ENCODE results near the gene IL21R.
A peak's percentile ranks its signal among the peaks of the same experiment; 100 is the strongest.

The IL21R gene

DNA sequence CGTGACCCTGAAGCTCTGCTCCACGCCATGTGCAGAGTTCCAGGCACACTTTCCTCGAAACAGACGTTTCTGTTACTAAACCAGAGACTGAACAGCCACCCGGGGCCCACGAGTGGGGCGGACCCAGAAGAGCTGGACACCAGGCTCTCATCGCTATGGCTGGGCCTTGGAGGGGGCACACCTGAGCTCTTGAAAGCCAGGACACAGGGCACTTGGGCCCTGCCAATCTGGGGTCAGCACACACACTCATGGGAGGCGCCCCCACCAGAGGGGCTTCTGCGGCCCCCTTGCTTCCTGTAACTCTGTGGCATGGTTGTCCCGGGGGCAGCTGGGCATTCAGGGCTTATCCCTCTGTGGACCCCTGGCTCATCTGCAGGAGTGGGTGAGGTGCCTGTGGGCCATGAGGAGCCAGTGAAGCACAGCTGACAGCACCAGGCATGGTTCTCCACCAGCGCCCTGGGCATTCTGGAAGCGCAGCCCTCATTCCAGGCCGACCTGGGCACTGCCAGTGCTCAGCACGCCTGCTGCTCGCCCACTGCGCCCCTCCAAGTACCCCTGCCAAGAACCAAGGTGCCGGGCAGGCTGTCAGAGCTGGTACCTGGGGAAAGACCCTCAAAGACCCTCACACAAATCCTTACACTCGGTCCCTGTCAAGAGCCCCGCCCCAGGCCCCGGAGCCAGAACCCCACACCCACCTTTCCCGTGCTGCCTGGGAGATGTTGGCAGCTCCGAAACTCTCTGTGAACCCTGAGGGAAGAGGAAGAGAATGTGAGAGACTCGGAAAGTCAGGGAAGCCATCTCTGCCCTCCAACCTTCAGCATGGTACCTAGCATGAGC, 61.1 kb downstream of the IL21R start:
- no peak for DNase-seq (ENCODE audit: low read depth)

DNA sequence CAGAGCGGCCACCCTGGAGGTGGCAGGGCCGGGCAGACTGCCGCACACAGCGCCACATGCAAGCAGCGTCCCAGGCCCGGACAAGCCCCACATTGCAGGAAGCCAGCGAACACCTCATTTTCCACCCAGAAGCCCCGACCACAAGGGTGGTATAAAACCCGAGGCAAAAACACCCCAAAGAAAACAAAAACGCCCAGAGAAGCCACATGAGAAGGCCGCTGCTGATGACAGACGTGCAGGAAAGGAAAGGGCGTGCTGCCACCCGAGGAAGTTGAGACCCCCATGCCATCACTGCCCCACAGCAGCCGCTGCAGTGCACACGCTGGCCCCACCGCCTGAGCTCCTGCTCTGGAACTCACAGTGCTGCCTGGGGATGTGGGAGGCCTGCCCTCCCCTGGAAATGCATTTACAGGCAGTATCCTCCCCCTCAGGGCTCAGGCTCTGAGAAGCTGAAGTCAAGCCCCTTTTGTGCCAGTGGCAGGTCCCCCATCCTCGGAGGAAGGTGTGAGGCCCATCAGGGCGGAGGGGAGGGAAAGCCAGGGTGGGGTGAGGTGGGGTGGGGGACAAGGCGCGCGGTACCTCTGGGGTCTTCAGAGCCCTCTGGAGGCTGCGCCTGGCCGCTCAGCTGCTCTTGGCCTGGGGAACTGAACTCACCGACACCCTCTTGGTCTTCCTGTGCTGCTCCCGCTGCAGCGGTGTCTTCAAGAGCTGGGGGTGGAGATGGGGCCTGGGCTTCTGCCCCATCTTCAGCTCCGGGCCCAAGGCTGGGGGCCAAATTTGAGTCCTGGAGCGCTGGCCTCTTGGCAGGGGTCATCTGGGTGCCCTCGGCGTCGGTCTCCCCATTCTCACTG, 62.0 kb downstream of the IL21R start:
- peak; percentile 46 for DNase-seq (ENCODE audit: low read depth)

DNA sequence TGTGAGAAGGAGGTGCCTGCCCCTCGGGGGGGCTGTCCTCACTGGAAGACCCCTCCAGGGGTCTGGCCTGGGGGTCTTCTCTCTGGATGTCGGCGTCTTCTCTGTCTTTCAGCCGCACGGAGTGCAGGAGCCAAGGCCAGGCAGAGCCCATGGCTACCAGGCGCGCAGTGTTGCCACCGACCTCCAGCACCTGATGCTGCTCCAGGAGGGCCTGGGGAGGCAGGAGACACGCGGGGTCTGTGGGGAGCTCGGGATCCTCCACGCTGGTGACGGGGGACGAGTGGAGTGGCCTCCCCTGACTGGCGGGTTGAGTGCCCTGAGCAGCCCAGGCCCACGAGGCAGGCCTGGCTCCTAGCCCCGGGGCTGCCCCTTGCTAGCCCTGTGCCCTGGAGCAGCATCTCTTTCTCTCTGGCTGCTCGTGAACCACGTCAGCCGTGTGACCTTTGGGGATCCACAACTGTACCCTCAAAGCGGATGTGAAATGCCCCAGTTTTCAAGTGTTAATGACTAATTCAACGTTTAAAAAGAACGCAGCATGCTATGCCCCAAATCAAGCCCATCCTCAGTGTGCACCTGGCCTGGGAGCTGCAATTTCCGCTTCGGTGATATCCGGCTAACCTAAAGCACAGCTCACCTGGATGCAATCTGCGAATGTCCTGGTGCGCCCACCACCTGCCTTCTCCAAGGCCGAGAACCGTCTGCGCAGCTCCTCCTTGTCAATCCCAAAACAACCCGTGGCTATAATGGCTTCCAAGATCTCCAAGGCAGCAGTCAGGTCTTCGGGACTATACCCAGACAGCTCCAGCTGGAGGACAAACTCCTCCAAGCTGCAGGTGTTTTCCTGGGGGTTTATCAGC, 62.9 kb downstream of the IL21R start:
- DNase-seq (ENCODE audit: low read depth), result no peak

DNA sequence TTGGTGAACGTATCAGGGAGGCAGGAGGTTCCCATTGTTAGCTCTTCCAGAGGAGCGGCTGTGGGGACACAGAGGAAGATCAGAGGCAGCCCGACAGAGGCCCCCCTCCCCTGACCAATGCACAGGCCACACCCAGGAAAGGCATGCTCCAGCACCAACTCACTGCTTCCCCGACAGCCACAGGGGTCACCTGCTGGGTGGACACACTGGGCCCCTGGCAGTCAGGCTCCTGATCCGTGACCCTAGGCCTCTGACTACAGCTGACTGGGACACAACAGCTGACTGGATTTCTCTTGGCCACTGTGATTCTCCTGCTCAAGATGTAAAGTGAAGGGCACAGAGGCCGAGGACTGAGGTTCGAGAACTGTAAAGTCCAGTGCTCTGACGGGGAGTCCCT, 63.5 kb downstream of the IL21R start:
- no peak for DNase-seq (ENCODE audit: low read depth)

DNA sequence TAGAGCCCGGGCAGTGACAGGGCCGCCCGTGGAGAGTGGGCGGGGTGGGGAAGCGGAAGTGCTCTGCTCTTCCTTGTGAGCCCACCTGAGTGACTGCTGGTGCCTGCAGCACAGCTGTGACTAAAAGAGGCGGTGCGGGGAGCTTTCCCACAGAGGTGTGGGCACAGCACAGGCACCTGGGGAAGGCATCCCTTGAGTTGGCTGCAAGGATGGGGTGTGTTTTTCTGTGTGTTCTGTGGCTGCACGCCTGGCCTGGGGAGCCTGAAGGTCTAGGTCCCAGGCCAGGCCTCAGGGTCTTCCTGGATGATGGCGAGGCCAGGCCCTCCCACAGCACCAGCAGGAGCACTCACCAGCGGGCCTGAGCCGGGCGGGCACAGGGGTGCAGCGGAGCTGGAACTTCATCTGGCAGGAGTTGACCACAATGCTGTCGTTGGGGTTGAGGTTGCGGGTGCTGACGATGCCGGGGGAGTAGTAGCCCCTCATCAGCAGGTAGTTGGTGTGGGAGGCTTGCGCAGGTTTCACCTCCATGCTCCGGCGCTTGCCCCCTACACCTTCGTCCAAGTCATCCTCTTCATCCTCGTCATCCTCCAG, 67.1 kb downstream of the IL21R start:
- DNase-seq (ENCODE audit: low read depth), result no peak

DNA sequence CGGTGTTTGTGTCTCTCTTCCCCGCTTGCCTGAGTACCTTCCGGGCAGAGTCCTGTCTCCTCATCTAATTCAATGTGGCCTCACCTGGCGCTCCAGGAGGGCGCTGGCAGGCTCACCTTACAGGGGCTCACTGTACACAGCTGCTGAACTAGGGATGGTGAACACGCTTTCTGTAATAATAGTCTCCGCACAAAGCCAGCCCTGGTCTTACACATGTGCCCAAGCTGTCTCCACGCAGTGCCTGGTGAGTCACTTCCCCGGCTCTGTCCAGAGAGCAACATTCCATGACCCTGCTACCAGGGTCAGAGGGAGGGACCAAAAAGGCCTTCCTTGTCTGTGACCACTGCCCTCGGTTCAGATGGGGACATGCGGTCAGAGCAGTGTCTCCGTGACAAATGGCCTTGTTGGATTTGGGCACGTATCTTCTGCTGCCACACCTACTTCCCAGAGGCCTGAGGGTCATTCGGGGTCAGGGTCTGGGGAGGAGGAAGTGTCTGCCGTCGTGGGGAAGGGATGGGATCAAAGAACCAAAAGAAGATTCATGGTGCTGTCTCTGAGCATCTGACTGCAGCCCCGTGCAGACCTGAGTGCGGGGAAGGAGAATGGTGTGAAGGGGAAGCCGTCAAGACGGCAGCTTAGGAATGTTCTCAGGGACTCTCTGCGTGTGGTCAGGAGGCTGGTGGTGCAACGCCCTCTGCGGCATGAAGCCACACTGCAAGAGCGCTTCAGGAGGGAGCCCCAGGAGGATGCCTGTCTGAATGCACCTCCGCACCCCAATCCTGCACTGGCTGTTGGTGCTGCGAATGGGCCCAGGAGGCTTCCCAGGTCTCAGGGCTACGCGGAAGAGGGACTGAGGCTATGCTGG, 68.8 kb downstream of the IL21R start:
- DNase-seq (ENCODE audit: low read depth), result no peak

DNA sequence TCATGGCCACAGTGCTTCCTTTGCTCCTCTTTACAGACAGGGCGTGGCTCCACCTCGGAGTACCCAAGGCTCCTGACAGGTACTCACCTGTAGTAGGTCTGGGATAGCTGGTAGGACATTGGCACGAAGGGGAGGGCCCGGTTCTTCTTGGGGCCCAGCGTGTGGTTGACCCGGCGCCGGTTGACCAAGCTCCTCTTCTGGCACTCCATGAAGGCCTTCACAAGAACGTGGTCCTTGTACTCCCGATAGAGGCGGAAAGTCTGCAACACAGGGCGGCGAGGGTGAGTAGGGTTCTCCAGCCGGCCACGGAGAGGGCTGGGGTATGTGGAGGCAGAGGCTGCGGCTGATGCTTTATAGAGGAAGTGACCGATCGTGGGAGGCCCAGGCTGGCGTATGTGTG, 69.7 kb downstream of the IL21R start:
- DNase-seq (ENCODE audit: low read depth), result no peak

DNA sequence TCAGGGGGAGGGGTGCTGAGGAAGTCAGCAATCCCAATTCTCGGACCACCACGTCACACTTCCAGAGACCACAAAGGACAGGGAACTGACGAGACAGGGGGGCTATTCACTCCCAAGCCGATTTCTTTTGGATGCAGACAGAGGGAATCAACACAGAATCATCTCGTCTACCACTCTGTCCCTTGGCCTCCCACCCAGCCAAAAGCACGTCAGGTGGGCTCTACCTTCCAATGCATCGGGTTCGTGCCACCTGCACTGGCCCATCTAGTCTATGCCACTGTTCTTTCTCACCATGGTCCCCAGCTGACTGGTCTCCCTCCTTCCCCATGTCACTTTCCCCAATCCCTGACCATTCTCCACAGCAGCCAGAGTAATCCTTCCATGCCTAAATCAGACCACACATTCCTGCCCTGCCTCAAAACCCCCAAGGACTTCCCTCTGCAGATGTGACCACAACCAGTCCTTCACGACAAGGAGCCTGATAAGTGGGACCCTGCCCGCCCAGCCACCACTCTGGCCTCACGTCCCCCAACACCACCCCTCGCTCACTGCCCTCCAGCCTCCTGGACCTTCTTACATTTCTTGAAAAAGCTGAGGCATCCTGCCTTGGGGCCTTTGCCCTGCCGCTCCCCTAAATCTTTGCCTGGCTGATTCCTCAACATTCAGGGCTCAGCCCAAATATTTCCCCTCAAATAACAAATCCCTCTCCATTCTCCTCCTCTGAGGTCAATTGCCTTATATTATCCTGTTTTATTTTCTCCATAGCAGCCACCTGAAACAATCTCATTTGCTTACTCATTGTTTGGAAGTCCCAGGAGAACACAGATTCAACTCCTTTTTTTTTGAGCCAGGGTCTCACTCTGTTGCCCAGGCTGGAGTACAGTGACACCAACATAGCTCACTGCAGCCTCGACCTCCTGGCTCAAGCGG, 70.4 kb downstream of the IL21R start:
- no peak for DNase-seq (ENCODE audit: low read depth)

DNA sequence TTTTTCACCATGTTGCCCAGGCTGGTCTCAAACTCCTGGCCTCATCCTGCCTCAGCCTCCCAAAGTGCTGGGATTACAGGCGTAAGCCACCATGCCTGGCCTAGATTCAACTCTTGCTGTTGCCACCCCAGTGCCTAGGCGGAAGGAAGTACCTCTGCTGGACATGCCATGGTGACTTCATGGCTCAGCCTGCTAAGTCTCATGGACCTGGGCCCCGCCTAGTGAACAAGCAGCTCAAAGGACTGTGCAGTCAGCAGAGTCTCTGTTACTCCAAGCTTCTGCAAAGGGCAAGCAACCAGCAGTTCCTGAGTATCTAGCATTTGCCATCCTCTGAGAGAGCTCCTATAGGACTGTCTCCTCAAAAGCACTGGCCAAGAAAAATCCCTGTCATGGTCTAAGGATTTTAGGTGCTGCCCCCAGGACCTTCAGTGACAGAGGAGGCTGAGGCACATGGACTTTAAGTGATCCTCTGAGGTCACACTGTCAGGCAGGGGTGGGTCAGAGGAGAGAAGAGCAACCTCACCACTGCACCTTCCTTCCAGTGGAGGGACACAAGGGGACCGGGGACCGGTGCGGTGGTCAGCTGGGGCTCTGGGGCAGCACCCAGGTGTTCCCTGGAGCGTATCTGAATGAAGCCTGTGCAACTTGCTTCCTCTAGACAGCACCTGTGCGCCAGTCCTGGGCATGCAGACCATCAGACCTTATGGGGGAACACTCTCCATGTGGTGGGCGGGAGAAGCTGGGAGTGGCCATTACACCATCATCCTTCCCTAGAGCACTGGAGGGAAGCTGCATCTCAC, 71.3 kb downstream of the IL21R start:
- no peak for DNase-seq (ENCODE audit: low read depth)

DNA sequence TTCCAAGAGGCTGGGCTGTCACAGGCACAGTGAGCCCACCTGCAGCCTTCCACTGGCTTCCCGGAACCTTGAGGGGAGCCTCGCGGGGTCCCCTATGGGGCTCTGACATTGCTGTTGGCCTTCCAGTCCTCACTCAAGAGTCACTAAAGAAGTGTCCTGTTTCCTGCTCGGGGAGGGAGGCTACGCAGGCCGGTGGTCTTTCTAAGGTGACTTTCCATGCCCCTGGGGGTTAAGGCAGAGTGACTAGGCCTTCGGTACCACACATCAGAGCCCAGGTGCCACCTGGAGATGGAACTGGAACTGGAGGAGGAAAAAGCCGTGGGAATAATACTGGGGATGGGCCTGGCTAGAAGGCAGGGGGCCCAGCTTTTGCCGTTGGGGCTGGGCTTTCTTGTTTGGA, 72.1 kb downstream of the IL21R start:
- no peak for DNase-seq (ENCODE audit: low read depth)

DNA sequence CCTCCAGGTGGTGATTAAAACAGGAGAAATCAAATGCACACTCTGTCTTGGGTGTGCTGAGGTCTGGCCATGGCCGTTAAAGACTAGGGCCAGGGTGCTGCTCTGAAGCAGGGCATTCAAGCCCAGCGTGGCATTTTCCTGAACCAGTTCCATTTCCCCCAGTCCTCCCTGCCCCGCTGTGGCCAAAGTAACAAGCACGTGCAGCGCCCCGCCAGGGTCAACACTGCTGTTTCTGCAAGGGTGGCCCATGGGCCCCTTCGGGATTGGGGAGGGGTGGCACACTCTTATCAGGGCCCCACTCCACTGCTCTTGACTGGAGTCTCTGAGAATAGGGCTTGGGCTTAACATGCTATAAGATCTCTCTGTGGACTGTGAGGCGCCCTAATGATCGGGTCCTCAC, 72.9 kb downstream of the IL21R start:
- no peak for DNase-seq (ENCODE audit: low read depth)

DNA sequence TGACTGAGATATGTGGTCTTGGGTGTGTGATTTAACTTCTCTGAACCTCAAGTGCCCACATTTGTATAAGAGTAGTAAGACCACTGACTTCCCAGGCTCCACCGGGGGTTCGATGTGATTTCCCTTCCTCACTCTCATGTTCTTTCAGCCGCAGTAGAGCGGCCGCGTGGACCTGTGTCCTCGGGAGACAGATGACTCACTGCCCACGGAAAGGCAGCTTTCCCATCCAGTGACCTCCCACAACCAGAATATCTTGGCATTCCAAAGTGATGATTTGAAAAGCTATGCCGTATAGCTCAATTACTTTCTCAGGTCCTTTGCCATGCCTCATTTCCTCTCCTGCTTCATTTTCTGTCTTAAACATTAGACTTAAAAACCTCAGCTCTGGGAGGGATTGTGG, 73.6 kb downstream of the IL21R start:
- no peak for DNase-seq (ENCODE audit: low read depth)

DNA sequence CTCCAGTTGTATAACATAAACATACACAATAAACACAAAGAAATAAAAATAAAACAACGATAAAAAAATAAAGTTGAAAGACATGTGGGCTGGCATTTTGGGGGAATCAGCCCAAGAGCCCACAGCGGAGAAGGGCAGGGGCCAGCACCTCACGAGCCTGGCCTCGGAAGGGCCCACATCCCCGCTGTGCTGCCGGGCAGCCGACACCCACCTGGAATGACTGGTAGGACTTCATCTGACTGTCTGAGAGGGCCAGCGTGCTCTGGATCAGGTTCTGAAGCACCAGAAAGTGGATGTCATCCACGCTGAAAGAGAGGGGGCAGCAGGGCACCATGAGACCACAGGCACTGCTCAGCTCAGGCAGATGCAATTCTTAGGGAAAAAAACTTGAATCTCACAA, 74.3 kb downstream of the IL21R start:
- no peak for DNase-seq (ENCODE audit: low read depth)

DNA sequence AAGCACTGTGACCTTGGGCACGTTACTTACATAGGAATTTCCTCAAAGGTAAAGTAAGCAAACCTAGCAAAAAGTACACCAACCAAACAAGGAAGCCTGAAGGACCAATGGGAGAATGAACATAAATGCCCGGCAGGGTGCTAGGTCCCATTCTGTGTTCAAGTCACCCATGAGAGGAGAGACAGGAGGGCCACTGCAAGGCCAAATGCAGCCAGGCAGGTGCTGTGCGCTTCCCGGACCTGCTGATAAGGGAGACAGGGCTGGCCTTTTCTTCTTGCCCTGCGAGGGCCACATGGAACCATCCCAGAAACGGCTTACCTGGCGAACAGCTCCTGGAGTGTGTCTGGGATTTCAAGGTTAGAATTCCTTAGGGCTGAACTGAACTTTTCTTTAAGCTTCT, 78.8 kb downstream of the IL21R start:
- DNase-seq (ENCODE audit: low read depth), result no peak

DNA sequence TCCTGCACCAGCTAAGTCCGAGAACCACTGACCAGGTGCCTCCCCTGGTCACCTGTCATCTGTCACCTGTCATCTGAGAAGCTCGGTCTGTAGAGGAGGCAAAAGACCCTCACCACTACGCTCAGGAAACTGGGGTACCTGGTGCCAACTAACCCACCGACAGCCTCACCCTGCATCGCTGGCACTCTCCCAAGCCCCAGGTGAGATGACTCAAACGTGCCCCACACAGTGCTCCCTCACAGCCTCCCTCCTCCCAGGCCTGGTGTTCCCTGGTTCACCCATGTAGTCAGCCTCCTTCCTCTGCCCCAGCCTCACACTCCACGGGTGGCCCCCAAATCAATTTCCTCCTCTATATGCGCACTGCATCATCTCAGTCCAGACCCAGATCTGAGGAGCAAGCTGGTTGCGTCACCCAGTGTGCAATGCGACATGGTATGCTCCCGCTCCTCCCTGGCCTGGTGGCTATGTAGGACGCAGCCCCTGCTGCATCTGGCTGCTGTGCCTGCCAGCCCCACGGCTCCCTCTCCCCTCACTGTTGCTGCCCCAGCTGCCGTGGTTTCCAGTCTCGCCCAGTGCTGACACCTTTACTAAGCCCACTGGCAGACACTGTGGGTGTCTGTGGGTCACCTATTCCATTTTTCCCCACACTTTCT, 79.4 kb downstream of the IL21R start:
- DNase-seq (ENCODE audit: low read depth), result no peak

DNA sequence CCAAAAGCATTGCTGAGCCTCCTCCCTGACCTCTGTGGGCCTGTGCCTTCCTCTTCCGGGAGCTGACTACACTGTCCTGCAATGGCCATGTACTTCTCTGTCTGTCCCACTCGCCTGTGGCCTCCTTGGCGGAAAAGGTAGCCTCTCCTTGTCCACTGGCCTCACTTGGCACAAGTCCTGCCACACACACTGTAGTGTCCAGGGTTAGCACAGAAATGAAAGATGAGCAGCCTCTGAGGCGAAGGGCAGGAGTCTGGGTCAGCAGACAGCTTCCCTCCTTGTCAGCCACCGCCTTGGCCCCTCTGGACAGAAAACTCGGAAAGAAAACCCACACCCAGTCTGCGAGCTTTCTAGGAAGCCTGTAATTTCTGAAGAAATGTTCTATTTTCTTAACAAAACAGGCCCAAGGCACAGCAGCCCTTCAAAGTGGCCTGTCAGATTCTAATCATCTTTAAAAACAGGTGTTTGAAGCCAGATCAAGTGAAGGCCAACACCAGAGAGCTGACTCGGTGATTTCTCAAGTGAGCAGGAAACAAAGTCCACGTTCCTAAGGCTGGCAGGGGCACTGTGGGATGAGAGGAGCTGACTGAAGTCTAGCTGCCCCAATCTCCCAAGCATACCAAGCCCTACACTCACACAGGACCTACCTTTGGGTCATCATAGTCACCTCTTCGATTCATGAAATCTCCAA, 80.6 kb downstream of the IL21R start:
- DNase-seq (ENCODE audit: low read depth), result no peak

DNA sequence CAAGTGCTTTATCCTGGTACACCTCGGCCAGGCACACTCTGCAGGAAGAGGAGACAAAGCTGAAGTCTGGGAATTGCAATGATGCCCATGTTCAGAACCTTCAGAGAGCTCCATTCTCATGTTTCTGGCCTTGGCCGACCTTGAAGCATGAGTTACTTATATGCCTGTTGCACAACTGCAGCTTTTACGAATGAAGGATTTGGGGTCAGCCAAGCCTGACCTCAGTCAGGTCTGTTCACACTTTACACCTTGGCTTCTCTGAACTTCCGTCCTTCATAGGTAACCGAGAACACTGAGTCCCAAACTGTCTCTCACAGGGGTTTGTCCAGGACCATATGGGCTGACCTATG, 81.1 kb downstream of the IL21R start:
- no peak for DNase-seq (ENCODE audit: low read depth)

DNA sequence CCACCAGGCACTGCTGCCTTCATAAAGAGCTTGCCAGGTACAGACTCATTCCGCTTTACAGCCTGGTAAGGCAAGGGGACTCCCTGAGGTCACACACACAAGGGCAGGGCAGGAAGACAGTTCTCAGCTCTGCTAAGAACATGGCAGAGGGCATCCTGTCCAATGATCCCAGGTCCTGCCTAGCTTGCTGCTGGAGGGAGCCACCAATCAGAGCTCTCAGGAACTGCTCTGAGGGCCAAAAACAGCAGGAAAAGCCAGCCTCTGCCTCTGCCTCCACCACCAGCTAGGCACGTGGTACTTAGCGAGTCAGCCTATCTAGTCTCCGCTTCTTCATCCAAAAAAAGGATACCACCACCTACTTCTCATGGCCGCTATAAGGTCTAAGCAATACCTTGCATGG, 81.7 kb downstream of the IL21R start:
- no peak for DNase-seq (ENCODE audit: low read depth)

Data from activated T-cell treated with anti-CD3 and anti-CD28 coated beads for 1 hour (primary cell).